IPS-18c (cell line): ENCODE measurements around the gene CARM1.
"Not testable (repeated sequence)": the region's sequence is repeated elsewhere in the genome, so short reads cannot be mapped to it uniquely, and the experiment has no call there.

Experiments used
- H3K4me3 ChIP-seq: 2 replicates; pipeline ENCODE4 v1.7.0; 2013; ENCODE audit warnings: low read depth, mild to moderate bottlenecking, low read length, moderate library complexity; ENCODE audit not compliant: insufficient read depth
- H3K9me3 ChIP-seq: one replicate; pipeline ENCODE4 v1.6.1; 2013; ENCODE audit warnings: mild to moderate bottlenecking, low read length, moderate library complexity; ENCODE audit not compliant: control insufficient read depth, insufficient read depth

The CARM1 gene

DNA sequence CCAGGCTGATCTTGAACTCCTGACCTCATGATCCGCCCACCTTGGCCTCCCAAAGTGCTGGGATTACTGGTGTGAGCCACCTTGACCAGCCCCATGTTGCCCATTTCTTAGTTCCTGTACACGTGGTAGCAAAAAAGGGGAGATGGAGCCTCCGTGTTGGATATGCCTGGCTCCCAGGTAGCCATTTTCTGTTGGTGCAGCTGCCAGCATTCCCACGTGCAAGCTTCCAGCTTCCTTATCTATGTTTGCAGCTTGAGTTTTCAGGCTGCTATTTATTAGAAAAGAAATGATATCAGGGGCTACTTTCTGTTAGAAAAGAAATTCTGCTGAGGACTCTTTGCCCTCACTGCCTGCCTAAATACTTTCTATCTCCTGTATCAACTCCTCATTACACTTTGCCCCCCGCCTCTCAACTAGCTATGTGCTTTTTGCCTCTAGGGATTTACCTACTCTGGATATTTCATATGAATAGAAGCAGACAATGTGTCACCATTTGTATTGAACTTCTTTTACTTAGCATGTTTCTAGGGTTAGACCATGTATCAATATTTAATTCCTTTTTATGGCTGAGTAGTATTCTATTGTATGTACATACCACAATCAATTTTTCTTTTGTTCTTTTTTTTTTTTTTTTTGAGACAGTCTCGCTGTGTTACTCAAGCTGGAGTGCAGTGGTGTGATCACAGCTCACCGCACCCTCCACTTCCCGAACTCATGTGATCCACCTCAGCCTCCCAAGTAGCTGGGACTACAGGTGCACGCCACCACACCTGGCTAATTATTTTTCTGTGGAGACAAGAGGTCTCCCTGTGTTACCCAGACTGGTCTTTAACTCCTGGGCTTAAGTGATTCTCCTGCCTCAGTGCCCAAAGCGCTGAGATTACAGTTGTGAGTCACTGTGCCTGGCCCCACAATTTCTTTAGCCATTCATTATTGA is 32.0 kb upstream of the CARM1 start:
- peaks cover 4% of the 10 kb centered on the region for H3K9me3 ChIP-seq
- H3K4me3 ChIP-seq, result no peak overlapping the region

DNA sequence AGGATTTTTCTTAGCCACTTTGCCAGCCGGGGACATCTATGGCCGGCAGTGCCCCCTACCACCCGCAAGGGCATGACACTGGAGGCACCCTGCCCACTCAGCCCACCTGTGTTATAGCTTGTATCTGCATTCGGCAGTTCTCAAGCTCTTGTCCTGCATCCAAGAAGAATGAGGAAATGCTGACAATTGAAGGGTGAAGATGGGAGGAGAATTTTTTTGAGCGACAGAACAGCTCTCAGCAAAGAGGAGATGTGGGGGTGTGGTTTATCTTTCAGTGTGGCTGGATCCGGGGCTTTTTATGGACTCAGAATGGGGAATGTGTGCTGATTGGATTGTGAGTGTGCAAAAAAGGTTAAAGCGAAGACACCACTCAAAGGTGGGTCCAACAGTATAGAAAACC is 28.6 kb upstream of the CARM1 start:
- H3K9me3 ChIP-seq, result peaks cover 4% of the 10 kb centered on the region
- H3K4me3 ChIP-seq, result no peak overlapping the region

DNA sequence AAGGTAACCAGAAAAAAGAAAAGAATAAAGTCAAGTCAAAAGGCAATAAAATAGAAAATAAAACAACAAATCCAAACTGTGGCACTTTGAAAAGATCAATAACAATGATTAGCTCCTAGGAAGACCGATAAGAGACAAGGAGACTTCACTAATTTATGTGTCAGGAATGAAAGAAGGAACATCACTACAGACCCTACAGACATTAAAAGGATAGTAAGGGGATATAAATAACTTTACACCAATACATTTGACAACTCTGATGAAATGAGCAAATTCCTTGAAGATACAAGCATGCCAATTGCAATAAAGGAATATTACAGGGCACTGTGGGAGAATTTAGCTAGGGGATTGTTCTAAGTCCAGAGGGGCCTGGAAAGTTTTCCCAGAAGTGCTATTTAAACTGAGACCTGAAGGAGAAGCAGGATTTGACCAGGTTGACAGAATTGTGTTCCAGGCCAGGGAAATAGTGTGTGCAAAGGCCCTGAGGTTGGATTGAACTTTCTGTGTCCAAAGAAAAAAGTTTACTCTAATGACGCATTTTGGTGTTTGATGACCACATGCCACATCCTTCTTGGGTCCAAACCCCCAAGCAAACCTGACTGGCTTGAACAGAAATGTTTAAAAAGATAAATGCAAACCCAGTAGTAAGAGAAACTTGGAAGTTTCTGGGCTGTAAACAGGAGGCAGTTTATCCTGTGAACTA is 24.7 kb upstream of the CARM1 start:
- H3K4me3 ChIP-seq, result no peak overlapping the region
- H3K9me3 ChIP-seq, result no peaks in the 10 kb centered on the region

DNA sequence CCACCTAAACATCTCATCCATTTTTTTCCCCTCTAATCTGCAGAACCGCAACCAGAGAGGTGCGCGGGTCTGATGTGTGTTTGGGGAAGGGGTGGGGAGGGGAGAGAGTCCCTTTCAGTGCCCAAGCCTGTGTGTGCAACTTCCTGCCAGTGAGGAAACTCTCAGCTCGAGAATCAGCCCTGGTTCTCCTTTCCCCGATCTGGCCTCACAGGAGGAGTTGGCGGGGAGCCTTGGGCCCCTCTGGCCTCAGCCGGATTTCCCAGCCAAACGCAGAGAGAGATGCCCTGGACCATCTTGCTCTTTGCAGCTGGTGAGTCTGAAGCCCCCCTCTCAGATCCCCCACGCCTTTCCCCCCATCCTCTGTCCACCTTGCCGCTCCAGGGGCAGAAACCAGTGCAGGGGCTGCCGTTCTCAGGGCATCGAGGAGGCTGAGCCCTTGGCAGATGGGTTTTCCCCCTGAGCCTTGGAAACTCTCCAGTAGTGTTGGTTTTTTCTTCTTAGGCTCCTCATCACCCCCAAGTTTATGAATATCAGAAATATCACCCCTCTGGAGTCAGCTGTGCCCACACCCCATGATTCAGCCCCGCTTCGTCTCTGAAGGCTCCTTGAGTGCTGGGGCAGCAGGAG is 23.0 kb upstream of the CARM1 start, which contains the start of gene C19orf38:
TSS of gene C19orf38 (plus strand) at position 186 of the 627 bp plus-strand sequence. CDS start at position 280, 94 bp downstream.
- Histone ChIP-seq H3K4me3 (no peak within 1 kb of the TSS), H3K9me3 (no peaks in the 10 kb centered on the region)

DNA sequence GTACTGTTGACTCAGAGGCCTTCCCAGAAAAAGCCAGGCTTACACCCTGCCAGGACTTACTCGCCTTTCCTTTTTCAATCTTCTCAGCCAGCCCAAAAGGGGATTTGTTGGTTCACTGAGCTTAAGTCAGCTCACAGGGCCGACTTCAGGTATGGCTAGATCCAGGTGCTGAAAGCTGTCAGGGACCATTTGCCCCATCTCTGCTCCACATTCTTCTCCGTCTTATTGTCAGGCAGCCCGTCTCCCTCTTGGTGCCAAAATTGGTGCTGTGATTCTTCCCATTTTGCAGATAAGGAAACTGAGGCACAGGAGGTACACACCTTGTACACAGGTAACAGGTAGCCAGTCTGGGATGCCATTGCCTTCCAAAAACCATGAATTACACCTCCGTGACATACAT is 20.7 kb upstream of the CARM1 start:
- H3K9me3 ChIP-seq, result no peaks in the 10 kb centered on the region
- no peak overlapping the region for H3K4me3 ChIP-seq

DNA sequence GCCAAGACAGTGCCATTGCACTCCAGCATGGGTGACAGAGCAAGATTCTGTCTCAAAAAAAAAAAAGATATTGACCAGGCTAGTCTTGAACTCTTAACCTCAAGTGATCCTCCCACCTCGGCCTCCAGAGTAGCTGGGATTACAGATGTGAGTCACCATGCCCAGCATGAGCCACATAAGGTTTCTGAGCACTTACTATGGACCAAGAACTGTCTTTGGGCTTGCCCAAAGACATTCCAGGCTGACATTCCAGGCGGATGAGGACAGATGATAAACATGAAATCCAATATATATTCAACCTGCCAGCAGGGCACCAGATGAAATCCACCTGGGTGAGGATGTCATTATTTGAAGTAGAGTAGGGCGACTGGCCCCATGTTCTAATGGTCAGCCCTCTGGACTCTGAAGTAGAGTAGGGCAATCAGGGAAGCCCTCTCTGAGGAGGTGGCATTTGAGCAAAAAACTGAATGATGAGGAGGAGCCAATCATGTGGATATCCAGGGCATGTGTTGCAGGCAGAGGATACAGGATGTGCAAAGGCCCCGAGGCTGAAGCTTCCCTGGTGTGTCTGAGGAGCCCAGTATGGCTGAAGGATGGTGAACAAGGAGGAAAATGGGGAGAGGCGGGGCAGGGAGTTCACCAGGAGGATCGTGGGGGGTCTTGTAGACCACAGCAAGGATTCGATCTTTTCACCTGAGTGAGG is 19.1 kb upstream of the CARM1 start:
- Histone ChIP-seq H3K9me3 (no peaks in the 10 kb centered on the region), H3K4me3 (no peak overlapping the region)

DNA sequence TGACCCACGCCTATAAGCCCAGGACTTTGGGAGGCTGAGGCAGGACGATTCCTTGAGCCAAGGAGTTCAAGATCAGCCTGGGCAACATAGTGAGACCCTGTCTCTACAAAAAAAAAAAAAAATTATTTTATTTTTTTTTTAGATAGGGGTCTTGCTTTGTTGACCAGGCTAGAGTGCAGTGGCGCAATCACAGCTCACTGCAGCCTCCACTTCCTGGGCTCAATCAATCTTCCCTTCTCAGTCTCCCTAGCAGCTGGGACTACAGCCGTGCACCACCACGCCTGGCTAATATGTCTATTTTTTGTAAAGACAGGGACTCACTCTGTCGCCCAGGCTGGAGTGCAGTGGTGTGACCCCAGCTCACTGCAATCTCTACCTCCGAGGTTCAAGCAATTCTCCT is 18.4 kb upstream of the CARM1 start:
- H3K9me3 ChIP-seq, result no peaks in the 10 kb centered on the region
- H3K4me3 ChIP-seq, result no peak overlapping the region

DNA sequence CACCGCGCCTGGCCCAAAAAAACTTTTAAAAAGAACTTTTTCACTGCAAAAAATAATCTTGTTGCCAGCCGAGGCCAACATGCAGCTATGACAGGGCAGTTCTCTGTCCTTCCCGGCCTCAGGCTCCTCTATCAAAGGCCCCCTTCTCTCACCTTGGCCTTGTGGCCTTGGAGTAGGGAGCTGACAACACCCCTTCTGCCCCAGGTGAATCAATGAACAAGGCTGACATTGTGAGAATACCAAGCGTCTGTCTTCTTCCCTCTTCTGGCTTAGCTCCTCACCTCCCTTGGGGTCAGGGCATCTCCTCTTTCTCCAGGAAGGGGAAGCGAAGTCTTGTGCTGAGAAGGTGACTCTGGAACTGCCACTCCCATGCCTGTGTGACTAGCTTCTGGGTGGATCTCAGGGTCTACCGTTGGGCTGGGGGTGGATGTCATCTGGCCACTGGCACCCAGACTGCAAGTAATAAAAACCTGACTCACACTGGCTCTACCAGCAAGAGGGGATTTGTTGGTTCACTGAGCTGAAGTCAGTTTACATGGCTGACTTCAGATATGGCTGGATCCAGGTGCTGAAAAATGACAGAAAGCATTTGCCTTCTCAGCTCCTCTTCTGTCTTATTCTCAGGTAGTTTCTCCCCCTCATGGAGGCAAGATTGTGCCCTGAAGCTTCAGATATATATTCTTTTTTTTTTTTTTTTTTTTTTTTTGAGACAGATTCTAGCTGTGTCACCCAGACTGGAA is 16.8 kb upstream of the CARM1 start:
- Histone ChIP-seq H3K9me3 (no peaks in the 10 kb centered on the region), H3K4me3 (no peak overlapping the region)

DNA sequence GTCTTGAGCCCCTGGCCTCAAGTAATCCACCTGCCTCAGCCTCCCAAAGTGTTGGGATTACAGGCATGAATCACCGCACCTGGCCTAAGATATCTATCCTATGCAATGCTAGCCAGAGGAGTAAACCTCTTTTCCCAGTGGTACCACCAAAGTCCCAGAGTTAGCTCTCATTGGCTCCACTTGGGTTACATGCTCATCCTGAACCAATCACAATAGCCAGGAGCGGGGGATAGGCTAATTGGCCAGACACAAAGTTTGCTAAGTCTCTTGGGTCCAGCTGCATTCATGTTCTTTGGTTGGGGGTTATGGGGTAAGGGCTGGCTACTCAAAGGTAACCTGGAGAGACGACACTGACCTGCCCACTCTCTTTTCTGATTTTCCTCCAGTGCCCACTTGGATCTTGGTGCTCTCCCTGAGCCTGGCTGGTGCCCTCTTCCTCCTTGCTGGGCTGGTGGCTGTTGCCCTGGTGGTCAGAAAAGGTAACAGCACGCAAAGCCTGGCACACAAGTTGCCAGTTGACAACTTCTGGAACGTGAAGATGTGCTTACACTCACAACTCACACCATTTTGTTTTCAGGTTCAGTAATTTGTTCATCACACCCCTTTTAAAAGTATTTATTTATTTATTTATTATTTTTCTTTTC is 15.4 kb upstream of the CARM1 start:
- Histone ChIP-seq H3K4me3 (no peak overlapping the region), H3K9me3 (no peaks in the 10 kb centered on the region)

DNA sequence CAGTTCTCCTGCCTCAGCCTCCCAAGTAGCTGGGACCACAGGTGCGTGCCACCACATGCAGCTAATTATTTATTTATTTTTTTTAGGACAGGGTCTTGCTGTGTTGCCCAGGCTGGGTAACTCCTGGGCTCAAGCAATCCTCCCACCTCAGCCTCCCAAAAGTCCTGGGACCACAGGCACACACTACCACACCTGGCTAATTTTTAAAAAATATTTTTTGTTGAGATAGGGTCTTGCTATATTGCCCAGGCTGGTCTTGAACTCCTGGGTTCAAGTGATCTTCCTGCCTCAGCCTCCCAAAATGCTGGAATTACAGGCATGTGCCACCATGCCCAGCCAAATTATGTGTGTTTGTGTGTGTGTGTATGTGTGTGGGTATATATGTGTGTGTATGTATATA is 14.5 kb upstream of the CARM1 start:
- H3K4me3 ChIP-seq, result not testable (repeated sequence)

DNA sequence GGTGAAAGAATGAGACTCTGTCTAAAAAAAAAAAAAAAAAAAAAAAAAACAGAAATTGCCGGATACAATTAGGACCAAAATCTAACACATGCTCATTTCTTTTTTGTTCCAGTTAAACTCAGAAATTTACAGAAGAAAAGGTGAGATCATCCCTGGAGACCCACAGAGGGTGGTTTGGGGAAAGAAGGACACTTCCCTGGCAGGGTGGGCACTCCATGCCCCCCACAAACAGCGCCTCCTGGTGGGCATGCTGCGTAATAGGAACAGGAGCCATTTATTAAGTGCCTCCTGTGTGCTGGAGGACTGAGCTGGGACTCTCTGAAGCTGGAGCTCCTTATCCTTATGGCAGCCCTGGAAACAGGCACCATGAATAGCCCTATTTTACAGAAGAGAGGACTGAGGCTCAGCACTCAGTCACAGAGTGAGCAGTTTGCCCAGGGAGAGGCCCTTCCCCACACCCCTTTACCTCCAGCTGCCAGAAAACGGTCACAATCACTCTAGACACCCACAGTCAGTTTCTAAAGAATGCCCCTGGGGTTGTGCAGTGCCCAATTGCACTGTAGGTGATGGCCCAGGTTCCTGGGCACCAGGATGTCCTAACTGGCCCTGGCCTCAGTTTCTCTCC is 13.0 kb upstream of the CARM1 start:
- H3K4me3 ChIP-seq, result no peak overlapping the region
- H3K9me3 ChIP-seq, result no peaks in the 10 kb centered on the region

More for the DNA sequence above, 14.5 kb upstream of the CARM1 start:
- H3K9me3 ChIP-seq, result not testable (repeated sequence)

DNA sequence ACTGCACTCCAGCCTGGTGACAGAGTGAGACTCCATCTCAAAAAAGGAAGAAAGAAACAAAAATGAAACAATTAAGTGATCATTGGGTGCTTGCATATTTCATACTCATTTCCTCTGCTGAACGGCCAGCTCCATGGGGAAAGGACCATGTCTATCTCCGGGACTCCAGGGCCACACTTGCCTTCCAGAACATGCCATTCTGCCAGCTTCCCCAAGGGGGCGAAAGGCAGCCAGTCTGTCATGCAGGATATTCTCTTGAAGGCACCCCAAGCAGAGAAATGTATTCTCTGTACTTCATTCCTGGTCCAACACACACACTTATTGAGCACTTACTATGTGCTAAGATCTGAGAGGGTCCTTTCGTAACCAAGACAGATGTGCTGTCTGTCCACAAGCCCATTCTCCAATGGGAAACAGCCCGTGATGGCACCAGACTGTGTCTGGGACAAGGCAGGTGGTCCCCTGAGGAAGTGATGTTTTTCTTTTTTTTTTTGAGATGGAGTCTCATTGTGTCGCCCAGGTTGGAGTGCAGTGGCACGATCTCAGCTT is 10.2 kb upstream of the CARM1 start:
- no peak overlapping the region for H3K4me3 ChIP-seq

DNA sequence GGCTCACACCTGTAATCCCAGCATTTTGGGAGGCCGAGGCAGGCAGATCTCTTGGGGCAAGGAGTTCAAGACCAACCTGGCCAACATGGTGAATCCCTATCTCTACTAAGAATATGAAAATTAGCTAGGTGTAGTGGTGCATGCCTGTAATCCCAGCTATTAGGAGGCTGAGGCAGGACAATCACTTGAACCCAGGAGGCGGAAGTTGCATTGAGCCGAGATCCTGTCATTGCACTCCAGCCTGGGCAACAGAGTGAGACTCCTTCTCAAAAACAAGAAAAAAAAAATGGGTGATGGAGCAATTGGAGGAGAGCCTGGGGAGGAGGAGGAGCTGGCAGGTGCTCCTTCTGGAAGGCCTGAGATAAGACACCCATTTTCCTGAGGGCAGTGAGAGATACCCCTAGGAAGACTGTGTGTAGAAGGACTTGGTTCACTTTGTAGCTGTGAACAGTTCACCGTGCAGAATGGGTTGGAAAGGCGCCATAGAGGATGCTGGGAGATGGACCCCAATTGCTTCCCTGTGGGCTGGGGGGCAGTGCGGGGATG is 8.7 kb upstream of the CARM1 start:
- Histone ChIP-seq H3K4me3 (no peak overlapping the region), H3K9me3 (no peaks in the 10 kb centered on the region)

More for the DNA sequence above, 10.2 kb upstream of the CARM1 start:
- no peaks in the 10 kb centered on the region for H3K9me3 ChIP-seq

DNA sequence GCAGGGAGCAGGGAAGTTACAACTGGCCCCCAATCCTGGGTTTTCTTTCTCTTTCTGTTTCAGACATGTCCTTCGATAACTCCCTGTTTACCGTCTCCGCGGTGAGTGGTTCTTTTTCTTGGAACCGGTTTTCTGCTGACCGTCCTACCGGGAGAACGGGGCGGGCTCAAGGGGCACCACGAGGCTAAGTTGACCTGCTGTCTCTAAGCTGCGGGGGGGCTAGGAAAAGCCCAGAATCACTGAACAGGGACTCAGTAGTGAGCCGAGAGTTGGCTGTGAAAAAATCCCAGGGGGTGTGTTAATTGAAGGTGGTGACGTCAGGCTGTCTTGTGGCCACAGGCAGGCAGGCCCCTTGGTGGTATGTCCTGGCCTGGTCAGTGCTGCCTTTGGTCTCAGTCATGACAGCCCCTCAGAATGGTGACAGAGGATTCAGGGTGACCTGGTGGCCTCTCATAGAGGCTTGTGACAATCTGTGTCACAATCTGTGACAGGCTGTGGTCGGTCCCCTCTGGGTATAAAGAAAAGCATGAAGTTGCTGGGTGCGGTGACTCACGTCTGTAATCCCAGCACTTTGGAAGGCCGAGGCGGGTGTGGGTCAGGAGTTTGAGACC is 8.1 kb upstream of the CARM1 start:
- H3K4me3 ChIP-seq, result no peak overlapping the region

DNA sequence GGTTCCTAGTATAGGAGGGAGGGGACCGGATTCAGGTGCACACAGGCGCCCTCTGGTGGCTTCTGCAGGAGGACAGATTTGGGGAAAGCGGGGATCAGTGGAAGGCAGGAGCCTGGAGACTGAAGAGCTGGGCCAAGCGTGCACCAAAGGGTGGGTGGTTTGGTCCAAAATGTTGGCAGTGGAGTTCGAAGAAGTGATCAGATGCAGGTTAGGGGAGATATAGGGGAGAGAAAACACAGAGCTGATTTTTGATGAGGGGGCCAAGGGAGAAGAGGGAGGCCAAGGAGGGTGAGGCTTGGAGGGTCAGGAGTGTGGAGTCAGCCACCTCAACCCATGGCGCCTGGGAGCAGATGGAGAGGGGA is 6.8 kb upstream of the CARM1 start:
- H3K9me3 ChIP-seq, result no peaks in the 10 kb centered on the region
- H3K4me3 ChIP-seq, result no peak overlapping the region

More for the DNA sequence above, 8.1 kb upstream of the CARM1 start:
- no peaks in the 10 kb centered on the region for H3K9me3 ChIP-seq
